SK-N-SH (cell line): ENCODE measurements around the gene ZNF467. TPM values are rescaled to one million over a fixed set of nuclear protein-coding genes. Genes with fewer than 3 reads are reported as not detected.

Source experiments
- CTCF ChIA-PET: fragments of 300-600, 350-600 bp; formaldehyde crosslinking; extraction: SDS; loops from one replicate; lab custom pipeline; 2021; lab: Yijun Ruan, JAX
- POLR2A ChIA-PET: fragments of 350-600 bp; sonication (Branson Sonifier 250); formaldehyde crosslinking; extraction: SDS; loops from one replicate; lab custom pipeline; 2020; ENCODE audit warnings: antibody characterized with exemption, inconsistent platforms; lab: Yijun Ruan, JAX
- DNase-seq: peaks from one replicate; pipeline ENCODE4 v3.0.0; 2012
- H2AFZ ChIP-seq: fragments of 200-600 bp; sonication (generic); 2 replicates; pipeline ENCODE4 v1.8.1; 2016; ENCODE audit warnings: antibody characterized with exemption, mild to moderate bottlenecking, low read depth
- H3F3A ChIP-seq: fragments of 200-600 bp; sonication (generic); replicated peaks from 2 replicates; pipeline ENCODE3; 2016; ENCODE audit warnings: antibody characterized with exemption, mild to moderate bottlenecking; ENCODE audit not compliant: insufficient read depth
- H3K27ac ChIP-seq, 2 experiments: fragments of 200-500 bp in 1 of 2; fragments of 200-600 bp in 1 of 2; sonication (Bioruptor generic) in 1 of 2; sonication (generic), shearing (Covaris generic) in 1 of 2; 2 replicates each; pipeline versions ENCODE4 v1.5.1 to v1.6.1; 2014 to 2016; ENCODE audit warnings: low read depth in 2 of 2, inconsistent platforms in 1 of 2, low read length in 1 of 2, mild to moderate bottlenecking in 1 of 2, mixed read lengths in 1 of 2
- H3K27me3 ChIP-seq: fragments of 200-600 bp; sonication (generic), shearing (Covaris generic); 2 replicates; pipeline ENCODE4 v1.6.1; 2016; ENCODE audit warnings: mixed run types; ENCODE audit not compliant: insufficient read depth
- H3K36me3 ChIP-seq, 2 experiments: fragments of 200-500 bp in 1 of 2; fragments of 200-600 bp in 1 of 2; sonication (Bioruptor generic) in 1 of 2; sonication (generic) in 1 of 2; replicated peaks in 1 of 2; 2 replicates each; pipeline versions ENCODE3 to v1.5.1; 2014 to 2016; ENCODE audit warnings: low read length in 1 of 2, mild to moderate bottlenecking in 1 of 2; ENCODE audit not compliant: insufficient read depth in 2 of 2, control insufficient read depth in 1 of 2
- H3K4me1 ChIP-seq, 2 experiments: fragments of 200-500 bp in 1 of 2; fragments of 200-600 bp in 1 of 2; sonication (Bioruptor generic) in 1 of 2; sonication (generic), shearing (Covaris generic) in 1 of 2; 2 replicates each; pipeline versions ENCODE4 v1.5.1 to v1.6.1; 2014 to 2016; ENCODE audit warnings: low read depth in 1 of 2, low read length in 1 of 2, mixed run types in 1 of 2; ENCODE audit not compliant: insufficient read depth in 2 of 2, control insufficient read depth in 1 of 2
- H3K4me2 ChIP-seq: fragments of 200-600 bp; sonication (generic), shearing (Covaris generic); 2 replicates; pipeline ENCODE4 v1.6.1; 2017; ENCODE audit warnings: mixed run types
- H3K4me3 ChIP-seq, 2 experiments: fragments of 200-500 bp in 1 of 2; fragments of 200-600 bp in 1 of 2; sonication (Bioruptor generic) in 1 of 2; sonication (generic), shearing (Covaris generic) in 1 of 2; 2 replicates each; pipeline versions ENCODE4 v1.5.1 to v1.8.1; 2014 to 2016; ENCODE audit warnings: low read depth in 2 of 2, inconsistent platforms in 1 of 2, low read length in 1 of 2, mild to moderate bottlenecking in 1 of 2, mixed read lengths in 1 of 2, moderate library complexity in 1 of 2
- H3K79me2 ChIP-seq: fragments of 200-600 bp; sonication (generic); 2 replicates; pipeline ENCODE4 v1.8.1; 2017; ENCODE audit warnings: mild to moderate bottlenecking; ENCODE audit not compliant: insufficient read depth
- H3K9ac ChIP-seq: fragments of 200-600 bp; sonication (generic); 2 replicates; pipeline ENCODE4 v1.6.1; 2017; ENCODE audit warnings: mixed run types
- H3K9me2 ChIP-seq: fragments of 200-600 bp; sonication (generic); 2 replicates; pipeline ENCODE4 v1.6.1; 2017; ENCODE audit warnings: mixed run types
- H3K9me3 ChIP-seq: fragments of 200-600 bp; sonication (generic); 2 replicates; pipeline ENCODE4 v1.6.1; 2017; ENCODE audit warnings: mixed run types, mild to moderate bottlenecking, moderate library complexity
- H4K20me1 ChIP-seq: fragments of 200-600 bp; sonication (generic); 2 replicates; pipeline ENCODE4 v1.6.1; 2017; ENCODE audit warnings: mild to moderate bottlenecking, mixed run types; ENCODE audit not compliant: insufficient read depth
- EP300 ChIP-seq, 2 experiments: IDR thresholded peaks; 2 replicates each; pipeline versions ENCODE4 v1.4.0 to v1.6.1; 2012; ENCODE audit warnings: borderline replicate concordance in 1 of 2, low read depth in 1 of 2, low read length in 1 of 2
- EZH2phosphoT487 ChIP-seq: fragments of 200-600 bp; sonication (generic); IDR thresholded peaks from 2 replicates; pipeline ENCODE4 v1.6.1; 2017; ENCODE audit warnings: low read depth, mixed run types, mild to moderate bottlenecking, antibody characterized with exemption, moderate library complexity, borderline replicate concordance
- FOSL2 ChIP-seq: IDR thresholded peaks from 2 replicates; pipeline ENCODE4 v1.4.0; 2012; ENCODE audit warnings: low read depth, mild to moderate bottlenecking, moderate library complexity, borderline replicate concordance
- FOXM1 ChIP-seq: IDR thresholded peaks from 2 replicates; pipeline ENCODE4 v1.4.0; 2012; ENCODE audit warnings: low read depth, mild to moderate bottlenecking
- JUND ChIP-seq: IDR thresholded peaks from 2 replicates; pipeline ENCODE4 v1.4.0; 2012
- MXI1 ChIP-seq: IDR thresholded peaks from 2 replicates; pipeline ENCODE4 v1.6.1; 2012; ENCODE audit warnings: mild to moderate bottlenecking, low read depth, low read length, improper control_type of control experiment
- NRF1 ChIP-seq: IDR thresholded peaks from 2 replicates; pipeline ENCODE4 v1.6.1; 2012; ENCODE audit warnings: low read depth, mild to moderate bottlenecking, low read length
- RCOR1 ChIP-seq: fragments of 150-350 bp; IDR thresholded peaks from 2 replicates; pipeline ENCODE4 v1.6.1; 2017; ENCODE audit warnings: antibody characterized with exemption, low read length
- SMC3 ChIP-seq: IDR thresholded peaks from 2 replicates; pipeline ENCODE4 v1.6.1; 2012; ENCODE audit warnings: low read depth, low read length, improper control_type of control experiment
- YY1 ChIP-seq: IDR thresholded peaks from 2 replicates; pipeline ENCODE4 v1.4.0; 2012; ENCODE audit warnings: low read depth, mild to moderate bottlenecking
- whole genome bisulfite sequencing: methylation state at CpG from one replicate; pipeline ENCODE4 v1.1.6; 2017; ENCODE audit warnings: low lambda C conversion rate; 5-methylcytosine and 5-hydroxymethylcytosine counted together
- polyA plus RNA-seq, 3 experiments: library from polyadenylated mRNA; depleted of rRNA; stranded (reverse); fragments of >200 nt; gene quantifications; 2 replicates each; pipeline ENCODE4 v1.2.3, GENCODE V29; 2012
- TF ChIP-seq, protein P1 (sequence below): IDR thresholded peaks from 2 replicates; pipeline ENCODE4 v1.4.0; 2012; ENCODE audit warnings: low read depth, borderline replicate concordance
- TF ChIP-seq, protein P2 (sequence below): fragments of 200-600 bp; sonication (generic); IDR thresholded peaks from 2 replicates; pipeline ENCODE4 v1.6.1; 2017; ENCODE audit warnings: antibody characterized with exemption, mild to moderate bottlenecking, moderate library complexity
- TF ChIP-seq, protein P3 (sequence below): fragments of 150-350 bp; IDR thresholded peaks from 2 replicates; pipeline ENCODE4 v1.6.1; 2017; ENCODE audit warnings: antibody characterized with exemption, low read length, low read depth, borderline replicate concordance

The ZNF467 gene
- polyA plus RNA-seq, 1 of the 3 experiments (the other 2 are of a cell fraction) = 4.1 TPM

DNA sequence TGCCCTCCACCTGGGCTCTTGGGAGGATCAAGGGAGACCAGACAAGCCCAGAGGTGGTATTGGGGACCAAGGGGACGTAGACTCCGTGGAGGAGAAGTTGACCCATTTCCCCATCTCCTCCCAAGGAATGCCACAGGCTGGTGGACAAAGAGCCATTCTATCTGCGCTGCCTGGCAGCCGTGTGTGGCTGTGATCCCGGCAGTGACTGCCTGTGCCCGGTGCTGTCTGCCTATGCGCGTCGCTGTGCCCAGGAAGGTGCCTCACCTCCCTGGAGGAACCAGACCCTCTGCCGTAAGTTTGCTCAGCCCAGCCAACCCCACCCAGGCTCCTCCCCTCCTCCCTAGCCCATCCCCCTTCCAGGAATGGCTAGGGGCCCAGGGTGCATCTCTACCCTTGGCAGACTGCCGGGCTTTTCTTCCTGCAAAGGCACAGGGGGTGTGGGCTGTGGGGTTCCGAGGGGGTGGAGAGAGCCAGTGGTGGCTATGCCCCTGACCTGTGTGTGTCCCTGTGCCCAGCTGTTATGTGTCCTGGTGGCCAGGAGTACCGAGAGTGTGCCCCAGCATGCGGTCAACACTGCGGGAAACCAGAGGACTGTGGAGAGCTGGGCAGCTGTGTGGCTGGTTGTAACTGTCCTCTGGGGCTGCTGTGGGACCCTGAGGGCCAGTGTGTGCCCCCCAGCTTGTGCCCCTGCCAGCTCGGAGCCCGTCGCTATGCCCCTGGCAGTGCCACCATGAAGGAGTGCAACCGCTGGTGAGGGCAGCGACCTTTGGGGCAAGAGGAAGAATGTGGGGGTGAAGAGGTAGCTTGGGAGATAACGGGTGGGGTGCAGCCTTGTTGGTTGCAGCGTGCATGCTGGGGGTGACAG is 10.2 kb upstream of the ZNF467 start:
- 71% methylated on average over 21 of the region's 22 CpGs for WGBS
- Histone ChIP-seq H3F3A (no peaks in the 10 kb centered on the region), H3K4me1 (peaks cover 0 to 35% of the 10 kb centered on the region in 2 experiments; a peak in 1 of 4 replicates), H3K36me3 (no peaks in the 10 kb centered on the region), H3K9ac (no peak overlapping the region), H3K27me3 (peaks cover 11% of the 10 kb centered on the region; the same call in 1 of the 2 replicates), H4K20me1 (no peaks in the 10 kb centered on the region), H3K4me2 (no peak overlapping the region), H3K27ac (no peak overlapping the region), H3K79me2 (no peaks in the 10 kb centered on the region), H2AFZ (no peak overlapping the region), H3K9me3 (no peaks in the 10 kb centered on the region), H3K4me3 (no peak overlapping the region), H3K9me2 (no peaks in the 10 kb centered on the region)
- no peak for TF ChIP-seq MXI1
- no peak for DNase-seq
- ChIA-PET CTCF (interaction anchor here (0.9 to 16.9 kb wide), 8 partner anchors 8 to 41 kb away, joined by 3 to 189 read pairs (median 4); no protein-coding TSS in a partner anchor), POLR2A (no interaction called here)

DNA sequence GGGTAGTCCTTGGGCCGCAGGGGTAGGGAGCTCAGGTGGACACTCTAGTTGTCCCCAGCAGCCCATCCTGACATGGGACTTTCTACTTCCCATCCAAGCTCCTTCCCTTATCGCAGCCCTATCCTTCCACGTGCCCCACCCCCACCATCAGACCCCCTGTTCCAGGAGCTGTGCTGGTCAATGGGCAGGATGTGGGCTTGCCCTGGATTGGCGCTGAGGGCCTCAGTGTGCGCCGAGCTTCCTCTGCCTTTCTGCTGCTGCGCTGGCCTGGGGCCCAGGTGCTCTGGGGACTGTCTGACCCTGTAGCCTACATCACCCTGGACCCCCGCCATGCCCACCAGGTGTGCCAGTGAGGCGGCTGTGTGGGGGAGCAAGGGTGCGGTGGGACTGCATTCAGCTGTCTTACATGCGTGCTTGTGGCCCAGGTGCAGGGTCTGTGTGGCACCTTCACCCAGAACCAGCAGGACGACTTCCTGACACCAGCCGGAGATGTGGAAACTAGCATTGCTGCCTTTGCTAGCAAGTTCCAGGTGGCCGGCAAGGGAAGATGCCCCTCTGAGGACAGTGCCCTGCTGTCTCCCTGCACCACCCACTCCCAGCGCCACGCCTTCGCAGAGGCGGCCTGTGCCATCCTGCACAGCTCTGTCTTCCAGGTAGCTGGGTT is 9.4 kb upstream of the ZNF467 start:
- no peaks in the 10 kb centered on the region for H4K20me1 ChIP-seq
- H3K36me3 ChIP-seq = no peaks in the 10 kb centered on the region
- H3F3A ChIP-seq = no peaks in the 10 kb centered on the region
- H3K27me3 ChIP-seq = 0 out of 2 replicates have a peak, but pooled peaks cover 3% of the 10 kb centered on the region
- peaks cover 0 to 30% of the 10 kb centered on the region in 2 experiments; a peak in 1 of 4 replicates for H3K4me1 ChIP-seq
- POLR2A ChIA-PET = no interaction called here
- H3K9ac ChIP-seq = no peak overlapping the region
- H3K9me3 ChIP-seq = no peaks in the 10 kb centered on the region
- H3K9me2 ChIP-seq = no peaks in the 10 kb centered on the region
- no peak overlapping the region for H3K4me2 ChIP-seq
- TF ChIP-seq JUND = no peak
- TF ChIP-seq NRF1 = no peak
- TF ChIP-seq, protein P1, sequence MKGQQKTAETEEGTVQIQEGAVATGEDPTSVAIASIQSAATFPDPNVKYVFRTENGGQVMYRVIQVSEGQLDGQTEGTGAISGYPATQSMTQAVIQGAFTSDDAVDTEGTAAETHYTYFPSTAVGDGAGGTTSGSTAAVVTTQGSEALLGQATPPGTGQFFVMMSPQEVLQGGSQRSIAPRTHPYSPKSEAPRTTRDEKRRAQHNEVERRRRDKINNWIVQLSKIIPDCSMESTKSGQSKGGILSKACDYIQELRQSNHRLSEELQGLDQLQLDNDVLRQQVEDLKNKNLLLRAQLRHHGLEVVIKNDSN = no peak
- TF ChIP-seq, protein P2, sequence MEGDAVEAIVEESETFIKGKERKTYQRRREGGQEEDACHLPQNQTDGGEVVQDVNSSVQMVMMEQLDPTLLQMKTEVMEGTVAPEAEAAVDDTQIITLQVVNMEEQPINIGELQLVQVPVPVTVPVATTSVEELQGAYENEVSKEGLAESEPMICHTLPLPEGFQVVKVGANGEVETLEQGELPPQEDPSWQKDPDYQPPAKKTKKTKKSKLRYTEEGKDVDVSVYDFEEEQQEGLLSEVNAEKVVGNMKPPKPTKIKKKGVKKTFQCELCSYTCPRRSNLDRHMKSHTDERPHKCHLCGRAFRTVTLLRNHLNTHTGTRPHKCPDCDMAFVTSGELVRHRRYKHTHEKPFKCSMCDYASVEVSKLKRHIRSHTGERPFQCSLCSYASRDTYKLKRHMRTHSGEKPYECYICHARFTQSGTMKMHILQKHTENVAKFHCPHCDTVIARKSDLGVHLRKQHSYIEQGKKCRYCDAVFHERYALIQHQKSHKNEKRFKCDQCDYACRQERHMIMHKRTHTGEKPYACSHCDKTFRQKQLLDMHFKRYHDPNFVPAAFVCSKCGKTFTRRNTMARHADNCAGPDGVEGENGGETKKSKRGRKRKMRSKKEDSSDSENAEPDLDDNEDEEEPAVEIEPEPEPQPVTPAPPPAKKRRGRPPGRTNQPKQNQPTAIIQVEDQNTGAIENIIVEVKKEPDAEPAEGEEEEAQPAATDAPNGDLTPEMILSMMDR = no peak
- no peak for TF ChIP-seq FOSL2
- TF ChIP-seq SMC3 = no peak
- TF ChIP-seq EZH2phosphoT487 = no peak
- TF ChIP-seq RCOR1 = no peak
- TF ChIP-seq EP300 (IDR thresholded peaks at IDR 0.05; ENCODE audit: borderline replicate concordance in 1 of 2, low read depth in 1 of 2, low read length in 1 of 2) = no peak
- no peak for TF ChIP-seq YY1
- no peak for TF ChIP-seq FOXM1
- TF ChIP-seq, protein P3, sequence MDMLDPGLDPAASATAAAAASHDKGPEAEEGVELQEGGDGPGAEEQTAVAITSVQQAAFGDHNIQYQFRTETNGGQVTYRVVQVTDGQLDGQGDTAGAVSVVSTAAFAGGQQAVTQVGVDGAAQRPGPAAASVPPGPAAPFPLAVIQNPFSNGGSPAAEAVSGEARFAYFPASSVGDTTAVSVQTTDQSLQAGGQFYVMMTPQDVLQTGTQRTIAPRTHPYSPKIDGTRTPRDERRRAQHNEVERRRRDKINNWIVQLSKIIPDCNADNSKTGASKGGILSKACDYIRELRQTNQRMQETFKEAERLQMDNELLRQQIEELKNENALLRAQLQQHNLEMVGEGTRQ = no peak
- WGBS = 84% methylated on average over 15 of the region's 18 CpGs
- CTCF ChIA-PET = interaction anchor here (0.7 to 12.5 kb wide), 6 partner anchors 7 to 158 kb away, joined by 3 to 132 read pairs (median 4); no protein-coding TSS in a partner anchor
- H3K4me3 ChIP-seq = no peak overlapping the region
- no peak overlapping the region for H2AFZ ChIP-seq
- no peak overlapping the region for H3K27ac ChIP-seq
- DNase-seq = no peak
- H3K79me2 ChIP-seq = no peaks in the 10 kb centered on the region
